Ramos (cell line): ENCODE results near the gene TCF15.

ENCODE experiments used
- in situ Hi-C: fragments of 300-500 bp; cut with MboI; formaldehyde crosslinking; loops from one replicate; pipeline ENCODE4 v1.14.3; 2022; ENCODE audit warnings: low sequenced_read_pairs; ENCODE audit not compliant: unreplicated experiment

The TCF15 gene

GRCh38 chr20:561437-562231 is 48.5 kb downstream of the TCF15 start:
- in situ Hi-C loops, result loop anchor here (25.0 kb wide), 1 partner anchor 176 kb away; no protein-coding TSS in a partner anchor

- in situ Hi-C loops, result loop anchor here (25.0 kb wide), 1 partner anchor 177 kb away; no protein-coding TSS in a partner anchor
Measured at GRCh38 chr20:560680-561079, 49.4 kb downstream of the TCF15 start.

- in situ Hi-C loops, result loop anchor here (25.0 kb wide), 1 partner anchor 179 kb away; no protein-coding TSS in a partner anchor
Measured at GRCh38 chr20:558117-558516, 52.0 kb downstream of the TCF15 start.

- in situ Hi-C loops, result loop anchor here (25.0 kb wide), 1 partner anchor 180 kb away; no protein-coding TSS in a partner anchor
Measured at GRCh38 chr20:556984-557383, 53.1 kb downstream of the TCF15 start.

GRCh38 chr20:555976-556385 is 54.1 kb downstream of the TCF15 start:
- in situ Hi-C loops, result loop anchor here (25.0 kb wide), 1 partner anchor 181 kb away; no protein-coding TSS in a partner anchor
